GM18873 (cell line): ENCODE measurements around the gene METTL9.
"Not testable (repeated sequence)": the region's sequence is repeated elsewhere in the genome, so short reads cannot be mapped to it uniquely, and the experiment has no call there.

Experiments used
- ATAC-seq: cut with Tn5 transposase; IDR thresholded peaks from one replicate; pipeline ENCODE4 v1.9.1; 2021; ENCODE audit warnings: mild to moderate bottlenecking, moderate library complexity, moderate number of reproducible peaks; ENCODE audit not compliant: unreplicated experiment, low FRiP score

The METTL9 gene

GRCh38 chr16:21631376-21631775 lies 32.0 kb downstream of the METTL9 start:
- not testable (repeated sequence) for ATAC-seq

DNA sequence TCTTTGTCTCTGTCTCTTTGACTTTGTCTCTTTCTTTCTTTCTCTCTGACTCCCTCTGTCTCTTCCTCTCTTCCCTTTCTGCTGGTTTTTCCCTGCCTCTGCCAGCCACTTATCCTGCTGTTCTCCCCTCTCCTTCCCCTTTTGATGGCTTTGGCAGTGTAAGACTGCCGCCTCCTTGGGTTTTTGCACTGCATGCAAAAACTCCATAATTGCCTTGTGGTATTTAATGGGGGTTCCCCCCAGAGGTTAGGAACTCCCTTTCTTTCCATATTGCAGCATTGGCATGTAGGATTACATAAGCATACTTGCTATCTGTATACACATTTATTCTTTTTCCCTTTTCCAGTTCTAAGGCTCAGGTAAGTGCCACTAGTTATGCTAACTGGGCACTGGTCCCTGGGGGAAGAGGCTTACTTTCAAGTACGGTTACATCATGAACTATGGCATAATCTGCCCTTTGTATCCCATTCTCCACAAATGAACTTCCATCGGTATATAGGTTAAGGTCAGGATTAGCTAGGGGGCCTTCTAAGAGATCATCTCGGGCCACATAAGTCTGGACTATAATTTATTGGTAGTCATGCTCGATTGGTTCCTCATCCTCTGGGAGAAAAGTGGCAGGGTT lies 32.7 kb downstream of the METTL9 start:
- not testable (repeated sequence) for ATAC-seq

DNA sequence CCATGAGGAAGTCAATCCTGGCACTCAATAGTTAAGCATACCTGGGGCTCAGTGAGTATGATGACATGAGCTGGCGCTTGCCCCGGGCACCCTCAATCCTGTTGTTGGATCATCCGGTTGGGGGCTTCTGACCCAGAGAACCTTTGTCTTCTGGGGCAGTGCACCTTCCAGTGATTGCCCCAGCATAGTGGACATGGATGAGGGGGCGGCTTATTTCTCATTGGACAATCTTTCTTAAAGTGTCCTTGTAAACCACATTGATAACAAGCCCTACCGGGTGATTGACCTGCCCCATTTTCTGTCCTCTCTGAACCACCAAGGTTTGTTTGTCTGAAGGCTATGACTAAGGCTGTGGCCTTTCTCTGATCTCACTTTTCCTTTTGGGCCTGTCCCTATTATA lies 34.8 kb downstream of the METTL9 start:
- ATAC-seq = no peak

DNA sequence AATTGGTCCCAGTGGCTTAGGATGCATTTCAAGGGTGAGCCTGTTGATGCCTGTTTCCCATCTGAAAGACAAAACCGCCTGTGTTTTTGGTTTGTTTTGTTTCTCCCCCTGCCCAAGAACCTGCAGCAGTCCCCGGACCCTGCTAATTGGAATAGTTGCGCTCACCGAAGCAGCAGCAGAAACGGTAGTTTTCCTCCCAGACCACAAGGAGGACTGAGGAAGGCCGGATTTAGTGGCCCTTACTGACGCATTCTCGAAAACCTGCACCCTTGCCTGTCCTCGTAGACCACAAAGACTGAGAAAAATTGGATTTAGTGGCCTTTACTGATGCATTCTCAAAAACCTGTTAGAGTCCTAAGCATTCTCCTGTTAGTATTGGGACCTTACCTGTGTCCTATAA lies 36.3 kb downstream of the METTL9 start:
- ATAC-seq = not testable (repeated sequence)

DNA sequence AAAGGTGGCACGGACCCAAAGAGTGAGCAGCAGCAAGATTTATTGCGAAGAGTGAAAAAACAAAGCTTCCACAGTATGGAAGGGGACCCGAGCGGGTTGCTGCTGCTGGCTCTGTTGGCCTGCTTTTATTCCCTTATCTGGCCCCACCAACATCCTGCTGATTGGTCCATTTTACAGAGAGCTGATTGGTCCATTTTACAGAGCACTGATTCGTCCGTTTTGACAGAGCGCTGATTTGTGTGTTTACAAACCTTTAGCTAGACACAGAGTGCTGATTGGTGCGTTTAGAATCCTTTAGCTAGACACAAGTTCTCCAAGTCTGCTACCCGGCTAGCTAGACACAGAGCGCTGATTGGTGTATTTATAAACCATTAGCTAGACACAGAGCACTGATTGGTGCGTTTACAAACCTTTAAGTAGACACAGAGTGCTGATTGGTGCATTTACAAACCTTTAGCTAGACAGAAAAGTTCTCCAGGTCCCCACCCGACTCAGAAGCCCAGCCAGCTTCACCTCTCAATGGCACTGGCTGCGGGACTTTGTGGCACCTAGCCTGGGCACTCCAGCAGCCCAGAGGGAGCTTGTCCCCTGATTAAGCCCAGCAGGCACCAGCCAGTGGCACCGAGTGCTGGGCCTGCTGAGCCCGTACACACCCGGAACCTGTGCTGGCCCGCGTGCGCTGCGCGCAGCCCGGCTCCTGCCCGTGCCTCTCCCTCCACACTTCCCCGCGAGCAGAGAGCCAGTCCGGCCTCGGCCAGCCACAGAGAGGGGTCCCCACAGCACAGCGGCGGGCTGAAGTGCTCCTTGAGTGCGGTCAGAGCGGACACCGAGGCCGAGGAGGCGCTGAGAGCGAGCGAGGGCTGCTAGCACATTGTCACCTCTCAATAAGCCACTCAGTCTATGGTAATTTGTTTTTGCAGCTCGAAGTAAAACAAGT lies 37.9 kb downstream of the METTL9 start:
- no peak for ATAC-seq

DNA sequence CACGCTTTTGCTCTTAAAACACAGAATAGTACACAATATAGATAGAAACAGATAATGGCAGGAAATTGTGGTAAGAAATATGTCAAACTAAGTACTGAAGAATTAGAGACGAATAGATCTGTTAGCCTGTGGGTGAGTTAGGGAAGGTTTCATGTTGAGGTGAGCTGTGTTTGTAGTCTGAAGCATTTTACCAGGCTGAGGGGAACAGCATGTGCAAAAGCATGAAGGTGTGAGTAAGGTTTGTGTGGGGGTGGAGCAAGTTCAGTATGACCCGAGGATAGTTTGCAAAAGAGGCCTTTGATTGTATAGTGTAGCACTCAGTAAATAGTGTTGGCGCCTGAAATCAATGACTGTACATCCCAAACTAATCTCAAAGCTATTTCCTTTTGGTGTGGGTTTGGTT lies 39.2 kb downstream of the METTL9 start:
- ATAC-seq = no peak

- ATAC-seq = no peak
Measured at GRCh38 chr16:21639493-21639892, 40.1 kb downstream of the METTL9 start.

GRCh38 chr16:21641916-21642315 lies 42.5 kb downstream of the METTL9 start:
- no peak for ATAC-seq

DNA sequence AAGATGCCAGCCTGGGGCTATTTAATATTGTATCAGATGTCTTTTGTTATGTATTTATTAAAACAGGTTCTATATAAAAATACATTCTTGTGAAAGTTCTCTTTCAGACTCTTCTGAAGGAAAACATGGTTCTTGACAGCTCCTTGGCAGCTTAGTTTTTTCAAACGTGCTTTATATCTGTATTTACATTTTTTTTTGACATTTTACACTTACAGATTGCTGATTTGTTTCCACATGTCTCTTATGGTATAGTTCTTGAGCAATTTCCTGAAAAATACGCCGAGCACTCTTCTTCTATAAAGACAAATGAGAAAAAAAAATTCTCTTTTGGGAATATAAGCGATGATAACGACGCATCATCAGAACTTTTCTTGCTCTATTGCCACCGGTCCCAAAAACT lies 43.5 kb downstream of the METTL9 start:
- ATAC-seq = no peak

GRCh38 chr16:21643785-21644184 lies 44.4 kb downstream of the METTL9 start:
- ATAC-seq = no peak

GRCh38 chr16:21644674-21645073 lies 45.3 kb downstream of the METTL9 start:
- ATAC-seq = no peak

DNA sequence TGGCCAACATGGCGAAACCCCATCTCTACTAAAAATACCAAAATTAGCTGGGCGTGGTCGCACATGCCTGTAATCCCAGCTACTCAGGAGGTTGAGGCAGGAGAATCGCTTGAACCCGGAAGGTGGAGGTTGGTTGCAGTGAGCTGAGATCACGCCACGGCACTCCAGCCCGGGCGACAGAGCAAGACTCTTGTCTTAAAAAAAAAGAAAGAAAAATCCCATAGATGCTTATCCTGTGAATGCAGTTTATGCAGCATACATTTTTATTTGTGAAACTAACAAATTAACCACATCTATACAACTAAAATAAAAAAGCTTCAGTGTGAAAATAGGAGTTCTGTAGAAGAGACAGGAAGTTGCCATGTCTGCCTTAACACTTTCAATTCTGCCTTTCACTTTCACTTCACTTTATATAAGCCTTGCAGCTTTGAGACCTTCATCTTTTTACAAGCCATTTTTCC lies 45.9 kb downstream of the METTL9 start:
- no peak for ATAC-seq

DNA sequence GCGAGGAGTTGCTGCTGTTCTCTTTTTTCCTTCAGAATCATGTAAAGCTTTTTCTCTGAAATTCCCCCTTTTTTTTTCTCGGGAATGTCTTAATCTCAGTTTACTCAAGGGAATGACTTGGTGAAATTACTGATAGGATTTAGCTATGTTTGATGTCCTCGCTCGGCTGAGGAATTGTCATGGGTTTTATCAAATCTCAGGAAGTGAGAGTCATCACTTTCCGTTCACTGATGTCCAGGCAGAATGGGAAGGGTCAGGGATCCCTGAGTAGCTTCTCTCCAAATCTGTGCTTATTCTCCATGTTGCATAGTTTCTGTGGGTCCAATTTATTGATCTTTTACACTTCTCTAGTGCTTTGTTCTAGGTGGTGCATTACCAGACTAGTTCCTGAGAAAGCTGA lies 46.7 kb downstream of the METTL9 start:
- no peak for ATAC-seq

DNA sequence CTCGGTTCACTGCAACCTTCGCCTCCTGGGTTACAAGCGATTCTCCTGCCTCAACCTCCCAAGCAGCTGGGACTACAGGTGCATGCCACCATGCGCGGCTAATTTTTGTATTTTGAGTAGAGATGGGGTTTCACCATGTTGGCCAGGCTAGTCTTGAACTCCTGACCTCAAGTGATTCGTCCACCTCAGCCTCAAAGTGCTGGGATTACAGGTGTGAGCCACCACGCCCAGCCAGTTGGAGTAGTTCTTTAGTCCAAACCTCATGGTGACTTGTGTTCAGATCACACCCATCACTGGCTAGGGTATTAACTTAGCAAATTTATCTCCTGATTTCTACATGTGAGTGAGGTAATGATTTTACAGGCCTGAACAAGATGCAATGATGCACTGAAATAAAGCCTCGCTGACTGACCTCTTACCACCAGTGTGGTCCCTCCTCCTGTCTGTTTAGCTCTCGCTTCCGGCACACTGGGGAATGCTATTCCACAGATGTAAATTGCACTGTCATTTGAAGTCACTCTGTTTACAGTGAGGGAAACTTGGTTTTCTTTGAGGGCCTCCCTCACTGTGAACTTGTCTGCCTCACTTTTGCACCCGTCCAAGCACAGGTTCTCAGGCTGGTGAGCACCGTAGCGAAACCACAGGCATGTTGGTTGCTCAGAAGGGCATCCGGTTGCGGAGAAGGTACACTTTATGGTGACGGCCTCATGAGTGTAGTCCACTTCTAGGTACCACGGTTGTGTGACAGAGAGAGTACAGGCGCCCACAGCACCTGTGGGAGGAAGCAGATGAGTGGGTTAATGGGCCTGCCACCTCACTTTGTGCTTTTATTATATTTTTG lies 47.6 kb downstream of the METTL9 start:
- peak; percentile 90 for ATAC-seq

- no peak for ATAC-seq
Measured at GRCh38 chr16:21647562-21648164, 48.3 kb downstream of the METTL9 start.

- ATAC-seq = not testable (repeated sequence)
Measured at GRCh38 chr16:21649826-21650406, 50.5 kb downstream of the METTL9 start.

- no peak for ATAC-seq
Measured at GRCh38 chr16:21650521-21650920, 51.1 kb downstream of the METTL9 start.

DNA sequence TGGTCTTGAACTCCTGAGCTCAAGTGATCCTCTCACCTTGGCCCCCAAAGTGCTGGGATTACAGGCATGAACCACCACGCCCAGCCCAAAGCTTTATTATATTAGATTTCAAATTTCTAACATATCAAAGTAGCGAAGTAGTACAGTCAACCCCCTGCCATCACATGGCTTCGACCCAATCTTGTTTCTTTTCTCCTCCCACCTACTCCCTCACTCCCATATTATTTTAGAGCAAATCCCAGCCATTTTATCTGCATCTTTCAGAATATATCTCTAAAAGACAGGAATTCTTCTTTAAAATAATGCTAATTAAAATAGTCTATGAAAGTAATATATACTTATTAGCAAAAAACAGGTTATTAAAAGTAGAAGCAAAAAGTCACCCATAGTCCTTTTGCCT lies 52.1 kb downstream of the METTL9 start:
- no peak for ATAC-seq

GRCh38 chr16:21652453-21652852 lies 53.1 kb downstream of the METTL9 start, which contains the start of gene IGSF6:
Gene IGSF6, minus strand, starts transcription at chr16:21652608. Its CDS starts 10 bp downstream, at chr16:21652598.
- ATAC-seq = no peak

DNA sequence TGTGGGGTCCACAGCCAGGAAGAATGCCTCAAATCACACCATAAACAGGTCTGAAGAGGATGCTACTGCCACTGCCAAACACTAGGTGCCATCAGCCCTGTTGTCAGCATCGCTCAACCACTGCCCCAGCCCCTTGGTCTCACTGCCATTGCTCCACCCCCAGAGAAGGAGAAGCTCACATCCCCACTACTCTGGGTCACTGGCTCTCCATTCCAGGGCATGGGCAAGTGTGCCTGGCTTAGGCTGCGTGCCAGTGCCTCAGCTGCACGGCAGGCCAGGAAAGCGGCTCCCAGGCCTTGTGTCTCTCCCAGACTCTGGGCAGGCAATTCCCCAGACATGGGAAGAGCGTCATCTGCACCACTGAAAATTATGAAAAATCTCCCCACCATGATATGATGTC lies 54.2 kb downstream of the METTL9 start:
- ATAC-seq = no peak
